A673 (cell line): ENCODE data around the gene MSH2. TPM values are rescaled to one million over a fixed set of nuclear protein-coding genes. Genes with fewer than 3 reads are reported as not detected.

Source experiments
- BruUV-seq: library from RNA; stranded (reverse); fragments of 400-500 nt; replicated peaks from 2 replicates; lab custom pipeline; 2021; lab: Mats Ljungman, UMichigan
- CTCF ChIA-PET: fragments of 300-600 bp; sonication (Branson Sonifier 250); formaldehyde crosslinking; loops from one replicate; lab custom pipeline; 2022; ENCODE audit warnings: antibody characterized with exemption; lab: Charles Lee
- POLR2A ChIA-PET: fragments of 300-600 bp; sonication (Branson Sonifier 250); formaldehyde crosslinking; loops from one replicate; lab custom pipeline; 2022; ENCODE audit warnings: antibody characterized with exemption; ENCODE audit not compliant: low non-redundant PET; lab: Charles Lee
- DNase-seq: peaks from one replicate; pipeline ENCODE4 v3.0.0-alpha.2; 2015; ENCODE audit warnings: low spot score
- H3K27ac ChIP-seq: fragments of 200-600 bp; sonication (generic); 2 replicates; pipeline ENCODE4 v1.5.1; 2016; ENCODE audit warnings: mixed run types, low read depth, mild to moderate bottlenecking, mixed read lengths, antibody characterized with exemption, low read length; ENCODE audit not compliant: poor library complexity, severe bottlenecking
- H3K27me3 ChIP-seq: fragments of 200-600 bp; sonication (generic); replicated peaks from 2 replicates; pipeline ENCODE4 v1.6.1; 2017; ENCODE audit warnings: mixed run types, low read depth, mild to moderate bottlenecking, mixed read lengths, antibody characterized with exemption, low read length; ENCODE audit not compliant: insufficient read depth, poor library complexity
- H3K36me3 ChIP-seq: fragments of 200-600 bp; sonication (generic); 2 replicates; pipeline ENCODE4 v1.6.1; 2016; ENCODE audit warnings: mixed run types, mild to moderate bottlenecking, mixed read lengths, antibody characterized with exemption, low read length; ENCODE audit not compliant: insufficient read depth, poor library complexity, severe bottlenecking
- H3K4me1 ChIP-seq: fragments of 200-600 bp; sonication (generic); 2 replicates; pipeline ENCODE4 v1.6.1; 2017; ENCODE audit warnings: mixed run types, mild to moderate bottlenecking, mixed read lengths, antibody characterized with exemption, low read length; ENCODE audit not compliant: insufficient read depth, poor library complexity, severe bottlenecking
- H3K4me3 ChIP-seq: fragments of 200-600 bp; sonication (generic); 2 replicates; pipeline ENCODE4 v1.5.1; 2016; ENCODE audit warnings: low read depth, mixed run types, mild to moderate bottlenecking, mixed read lengths, low read length; ENCODE audit not compliant: poor library complexity, severe bottlenecking
- H3K9me3 ChIP-seq: fragments of 200-600 bp; sonication (generic); 2 replicates; pipeline ENCODE4 v1.6.1; 2016; ENCODE audit warnings: mixed run types, low read depth, mild to moderate bottlenecking, mixed read lengths, antibody characterized with exemption, low read length; ENCODE audit not compliant: poor library complexity, severe bottlenecking
- CTCF ChIP-seq: fragments of 300-800, 200-600 bp; sonication (generic); conservative IDR thresholded peaks from 2 replicates; pipeline ENCODE4 v1.5.1; 2017; ENCODE audit warnings: low read depth, mild to moderate bottlenecking, antibody characterized with exemption, low read length, moderate library complexity, mixed read lengths
- EZH2 ChIP-seq: fragments of 200-600 bp; sonication (generic); IDR thresholded peaks from 2 replicates; pipeline ENCODE4 v1.6.1; 2017; ENCODE audit warnings: borderline replicate concordance, low read depth, mild to moderate bottlenecking, mixed read lengths, antibody characterized with exemption, low read length; ENCODE audit not compliant: poor library complexity, severe bottlenecking
- intact Hi-C: fragments of 100-400 bp; cut with micrococcal nuclease; formaldehyde crosslinking; loops from one replicate; pipeline ENCODE4 v1.10.0; 2022; ENCODE audit not compliant: unreplicated experiment
- total RNA-seq: library from RNA; stranded (reverse); gene quantifications from 2 replicates; pipeline ENCODE4 v1.2.3, GENCODE V29; 2021

The MSH2 gene
- total RNA-seq, 1 experiment from 2014 or later, result 83.7 TPM

DNA sequence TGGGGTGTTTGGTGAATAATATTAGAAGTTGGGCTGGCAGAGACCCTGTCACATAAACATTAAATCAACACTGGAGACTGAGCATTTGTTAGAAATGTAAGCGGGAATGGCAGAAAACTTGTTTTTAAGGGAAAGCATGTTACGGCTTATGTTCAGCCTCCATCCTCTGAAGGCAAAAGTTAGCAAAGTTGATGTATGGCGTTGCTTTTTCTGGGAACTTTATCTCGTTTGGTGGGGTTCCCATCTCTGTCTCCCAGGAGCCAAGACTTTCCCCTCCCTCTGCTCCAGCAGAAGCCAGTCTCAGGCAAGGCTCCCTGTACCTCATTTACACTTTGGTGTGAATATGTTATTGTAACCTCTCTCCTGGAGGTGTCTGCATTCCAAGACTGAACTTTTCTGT lies 105.1 kb downstream of the MSH2 start:
- Histone ChIP-seq H3K4me1 (no peaks in the 10 kb centered on the region), H3K27me3 (no peaks in the 10 kb centered on the region), H3K4me3 (no peak overlapping the region), H3K27ac (no peak overlapping the region), H3K9me3 (no peaks in the 10 kb centered on the region), H3K36me3 (no peaks in the 10 kb centered on the region)
- BruUV-seq, result no TSS peak
- TF ChIP-seq CTCF (no peak), EZH2 (no peak)
- DNase-seq, result no peak
- ChIA-PET POLR2A (no interaction called here), CTCF (no interaction called here)
- intact Hi-C loops, result no loop called here

DNA sequence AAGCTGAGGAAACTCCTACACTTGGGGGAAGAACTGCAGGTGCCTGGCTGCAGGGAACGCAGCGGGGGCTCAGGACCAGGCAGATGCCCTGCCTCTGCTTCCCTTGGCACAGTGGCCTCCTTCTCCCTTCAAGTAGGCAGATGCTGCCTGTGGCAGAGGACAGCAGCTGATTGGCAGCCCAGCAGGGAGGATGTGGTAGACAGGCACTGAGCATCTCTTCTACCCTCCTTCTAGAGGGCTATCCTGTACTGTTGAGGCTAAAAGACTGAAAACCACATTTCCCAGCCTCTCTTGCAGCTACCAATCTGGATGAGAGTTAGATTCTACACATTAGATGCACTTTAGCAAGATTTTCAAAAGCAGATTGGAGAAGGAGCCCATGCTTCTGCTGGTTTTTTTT lies 105.7 kb downstream of the MSH2 start:
- TF ChIP-seq CTCF, result no peak
- no peak for TF ChIP-seq EZH2
- H3K4me3 ChIP-seq, result no peak overlapping the region
- BruUV-seq, result no TSS peak
- no peaks in the 10 kb centered on the region for H3K4me1 ChIP-seq
- H3K9me3 ChIP-seq, result no peaks in the 10 kb centered on the region
- H3K36me3 ChIP-seq, result no peaks in the 10 kb centered on the region
- H3K27ac ChIP-seq, result no peak overlapping the region
- intact Hi-C loops, result no loop called here
- DNase-seq, result no peak
- ChIA-PET CTCF (no interaction called here), POLR2A (no interaction called here)
- no peaks in the 10 kb centered on the region for H3K27me3 ChIP-seq

DNA sequence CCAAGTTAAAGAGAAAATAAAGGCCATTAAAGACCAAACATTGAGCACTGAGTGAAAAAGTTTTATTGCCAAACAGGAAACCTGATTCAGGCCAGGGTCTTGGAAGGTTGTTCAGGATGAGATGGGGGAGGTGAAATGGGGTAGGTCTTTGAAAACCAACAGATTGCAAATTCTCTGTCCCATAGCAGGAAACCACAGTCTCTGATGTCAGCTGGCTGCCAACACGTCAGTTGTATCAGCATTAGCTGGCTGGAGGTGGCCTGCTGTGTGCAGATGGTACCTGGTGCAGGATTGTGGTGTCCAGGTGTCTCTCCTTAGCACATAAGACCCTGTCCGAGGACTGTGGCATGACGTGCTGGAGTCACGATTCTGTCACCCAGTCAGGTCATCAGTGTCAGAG lies 106.3 kb downstream of the MSH2 start:
- no peak overlapping the region for H3K27ac ChIP-seq
- no peaks in the 10 kb centered on the region for H3K9me3 ChIP-seq
- ChIA-PET CTCF (no interaction called here), POLR2A (no interaction called here)
- no peaks in the 10 kb centered on the region for H3K36me3 ChIP-seq
- H3K4me1 ChIP-seq, result no peaks in the 10 kb centered on the region
- no peak overlapping the region for H3K4me3 ChIP-seq
- no peak for TF ChIP-seq CTCF
- TF ChIP-seq EZH2, result no peak
- BruUV-seq, result no TSS peak
- H3K27me3 ChIP-seq, result no peaks in the 10 kb centered on the region
- DNase-seq, result no peak
- intact Hi-C loops, result no loop called here
